Right forelimb (tissue), 1 donor: ENCODE measurements around the gene SNX2.

Source experiments
- DNase-seq: peaks from one replicate; pipeline ENCODE4 v3.0.0-alpha.2; 2018

The SNX2 gene

GRCh38 chr5:122773619-122774018 is 1.3 kb upstream of the SNX2 start:
- no peak for DNase-seq

DNA sequence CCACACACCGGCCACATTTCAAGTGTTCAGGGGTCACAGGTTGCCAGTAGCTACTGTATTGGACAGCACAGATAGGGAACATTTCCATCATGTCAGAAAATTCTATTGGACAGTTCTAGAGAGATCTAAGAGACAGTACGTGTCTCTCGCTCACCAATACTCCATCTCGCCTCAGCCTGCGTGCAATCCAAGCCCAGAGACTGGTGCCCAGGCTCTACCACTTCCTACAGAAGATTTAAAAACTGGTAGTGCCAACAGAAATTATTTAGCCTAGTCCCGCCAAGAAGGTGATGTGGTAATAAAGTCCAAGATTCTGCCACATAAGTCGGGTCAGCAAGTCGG is 390 bp upstream of the SNX2 start:
- DNase-seq: no peak

DNA sequence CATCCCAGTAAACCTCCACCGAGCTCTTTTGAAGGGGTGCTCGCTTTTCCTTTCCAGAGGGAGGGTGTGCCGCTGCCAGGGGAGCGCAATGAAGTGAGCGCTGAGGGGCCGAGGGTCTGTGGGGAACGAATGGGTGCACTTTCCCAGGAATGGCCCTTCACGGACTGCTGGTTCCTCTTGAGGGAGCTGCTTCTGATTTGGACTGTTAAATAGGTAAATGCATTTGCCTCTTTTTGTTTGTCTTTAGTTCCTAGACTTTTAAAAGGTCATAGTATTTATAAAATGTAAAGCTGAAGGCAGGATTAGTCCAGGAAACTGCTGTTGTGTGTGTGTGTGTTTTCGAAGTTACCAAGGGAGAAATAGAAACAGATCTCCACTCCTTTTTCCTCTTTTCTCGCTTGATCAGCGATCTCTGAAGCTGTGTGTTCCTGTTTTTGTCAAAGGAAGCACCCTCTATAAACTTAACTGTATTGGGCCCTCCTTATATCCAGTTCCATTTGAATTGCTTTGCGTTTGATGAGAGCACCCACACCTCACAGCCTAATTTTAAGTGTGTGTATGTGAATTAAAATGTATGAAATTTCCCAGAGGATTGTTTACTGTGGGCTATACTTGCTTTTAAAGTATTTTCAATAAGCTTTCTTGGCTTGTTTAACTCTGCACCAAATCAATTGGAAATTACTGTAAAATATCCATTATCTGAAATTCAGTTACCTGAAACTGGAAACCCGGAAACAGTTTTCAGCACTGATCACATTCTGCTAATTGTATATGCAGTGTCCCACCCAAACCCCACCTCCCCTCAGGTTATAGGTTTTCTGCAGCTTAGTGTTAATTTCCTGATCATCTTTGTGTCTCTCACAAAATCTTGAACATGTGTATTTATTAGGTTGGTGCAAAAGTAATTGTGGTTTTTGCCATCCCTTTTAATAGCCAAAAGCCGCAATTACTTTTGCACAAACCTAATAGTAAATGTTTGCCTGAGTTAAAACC is 966 bp downstream of the SNX2 start:
- DNase-seq: no peak

- DNase-seq: no peak
Measured at GRCh38 chr5:122778157-122778556, 3.3 kb downstream of the SNX2 start.

- DNase-seq: no peak
Measured at GRCh38 chr5:122779451-122779850, 4.6 kb downstream of the SNX2 start.

- DNase-seq: no peak
Measured at GRCh38 chr5:122780296-122780695, 5.4 kb downstream of the SNX2 start.

DNA sequence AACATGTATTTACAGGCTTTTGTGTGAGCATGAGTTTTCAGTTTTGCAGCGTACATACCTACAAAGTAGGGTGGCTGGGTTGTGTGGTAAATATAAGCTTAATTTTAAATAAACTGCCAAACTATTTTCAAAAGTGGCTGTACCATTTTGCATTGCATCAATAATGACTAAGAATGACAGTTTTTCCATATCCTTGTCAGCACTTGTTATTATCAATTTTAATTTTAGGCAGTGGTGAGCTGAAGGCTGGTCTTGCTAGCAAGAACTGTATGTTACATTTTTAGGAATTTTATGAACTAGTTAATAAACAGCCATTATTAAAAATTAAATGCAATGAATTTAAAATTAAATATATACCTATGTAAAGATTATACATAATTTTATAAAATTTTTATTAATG is 6.6 kb downstream of the SNX2 start:
- no peak for DNase-seq

- no peak for DNase-seq
Measured at GRCh38 chr5:122785294-122785693, 10.4 kb downstream of the SNX2 start.

- DNase-seq: no peak
Measured at GRCh38 chr5:122788371-122788770, 13.5 kb downstream of the SNX2 start.

GRCh38 chr5:122788996-122789395 is 14.1 kb downstream of the SNX2 start:
- no peak for DNase-seq

- DNase-seq: no peak
Measured at GRCh38 chr5:122789461-122790171, 14.7 kb downstream of the SNX2 start.

GRCh38 chr5:122790354-122791103 is 15.6 kb downstream of the SNX2 start:
- DNase-seq: no peak

- DNase-seq: no peak
Measured at GRCh38 chr5:122805481-122805880, 30.6 kb downstream of the SNX2 start.

DNA sequence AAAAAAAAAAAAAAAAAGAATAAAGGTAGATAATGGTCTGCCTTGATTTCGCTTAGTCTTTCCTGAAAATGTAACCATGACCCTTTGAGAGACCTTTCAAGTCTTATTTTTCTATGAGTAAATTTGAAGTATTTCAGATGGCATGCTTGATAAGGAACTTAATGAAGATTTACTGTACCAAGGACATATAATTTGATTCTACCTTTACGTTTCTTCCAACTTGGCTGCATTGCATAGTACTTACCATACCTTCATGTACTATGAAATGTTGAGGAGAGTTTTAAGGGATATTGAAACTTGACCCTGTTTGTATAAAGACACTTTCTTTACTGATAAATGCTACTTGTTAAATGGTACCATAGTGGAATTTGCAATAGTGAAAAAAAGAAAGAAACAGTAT is 35.5 kb downstream of the SNX2 start:
- DNase-seq: no peak

DNA sequence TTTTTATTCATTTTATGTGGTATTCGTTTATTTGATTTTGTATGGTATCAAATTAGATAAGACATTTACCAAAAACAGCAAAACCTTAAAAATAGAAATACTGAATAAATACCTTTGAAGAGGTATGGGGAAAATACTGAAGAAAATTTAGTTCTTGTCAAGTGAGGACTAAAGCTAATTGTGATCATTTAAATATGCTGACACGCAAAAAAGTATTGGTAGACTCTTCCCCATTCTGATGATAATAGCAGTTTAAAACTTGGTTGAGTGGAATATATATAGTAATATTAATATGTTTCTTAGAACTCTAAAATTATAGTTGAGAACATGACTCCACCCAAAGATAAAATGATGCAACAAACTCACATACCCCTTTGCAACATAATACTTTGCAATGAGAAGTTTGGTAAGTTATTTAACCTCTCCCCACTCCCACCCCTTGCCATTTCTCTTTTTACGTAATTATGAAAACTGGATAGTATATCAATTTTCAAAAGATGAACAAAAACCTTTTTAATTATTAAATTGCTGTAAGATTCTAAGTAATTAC is 40.4 kb downstream of the SNX2 start:
- no peak for DNase-seq

GRCh38 chr5:122816756-122817155 is 41.9 kb downstream of the SNX2 start:
- DNase-seq: no peak

DNA sequence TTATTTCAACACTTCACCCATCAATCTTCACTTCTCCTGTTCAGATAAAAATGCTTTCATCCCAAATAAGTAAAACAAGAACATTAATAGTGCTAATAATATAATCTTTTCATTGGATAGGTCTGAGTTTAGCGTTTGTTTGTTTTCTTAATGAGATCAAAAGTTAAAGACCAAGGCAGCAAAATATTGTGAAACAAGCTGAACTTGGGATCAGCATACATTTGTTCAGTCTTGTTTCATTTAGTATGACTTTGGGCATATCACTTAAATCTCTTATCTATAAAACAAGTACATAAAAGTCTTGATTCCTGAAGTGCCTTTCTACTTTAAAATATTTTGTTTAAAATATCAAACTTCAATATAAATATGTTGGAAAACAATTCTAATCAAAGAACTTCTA is 57.1 kb downstream of the SNX2 start:
- no peak for DNase-seq

DNA sequence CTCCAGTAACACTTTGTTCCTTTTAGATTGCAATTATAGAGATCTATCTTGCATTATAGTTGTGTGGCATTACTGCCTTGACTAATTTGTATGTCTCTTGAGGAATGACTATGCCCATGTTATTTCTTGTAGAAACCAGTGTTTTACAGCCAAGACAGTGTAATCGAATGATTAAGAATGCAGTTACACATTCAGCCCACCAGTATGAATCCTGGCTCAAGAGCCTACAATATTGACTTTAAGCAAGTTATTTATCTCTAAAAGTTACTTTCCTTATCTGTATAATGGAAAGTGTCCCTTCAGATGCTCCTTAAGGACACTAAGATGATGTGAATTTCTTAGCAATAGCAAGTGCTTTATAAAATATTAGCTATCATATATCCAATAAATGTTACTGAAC is 60.8 kb downstream of the SNX2 start:
- DNase-seq: no peak

DNA sequence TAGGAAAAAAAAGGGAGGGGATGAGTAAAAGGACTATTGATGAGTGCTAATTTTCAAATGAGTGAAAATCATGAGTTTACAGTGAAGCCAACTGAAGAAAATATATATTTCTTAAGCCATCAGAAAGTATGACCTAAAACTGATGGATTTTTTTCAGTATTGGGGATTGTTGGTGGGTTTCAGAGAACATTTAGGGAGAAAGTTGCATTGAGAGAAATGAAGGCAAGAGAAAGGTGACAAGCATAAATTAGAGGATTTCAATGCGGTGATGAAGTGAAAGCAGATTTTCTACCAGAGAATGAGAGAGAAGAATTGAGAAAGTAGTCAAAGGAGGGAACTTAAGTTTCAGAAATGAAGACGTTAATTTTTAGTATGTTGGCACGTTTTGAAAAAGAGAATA is 62.1 kb downstream of the SNX2 start:
- no peak for DNase-seq

GRCh38 chr5:122839731-122840130 is 64.9 kb downstream of the SNX2 start:
- no peak for DNase-seq

GRCh38 chr5:122842016-122842580 is 67.2 kb downstream of the SNX2 start:
- no peak for DNase-seq

GRCh38 chr5:122844136-122844909 is 69.4 kb downstream of the SNX2 start:
- peak; percentile 50 for DNase-seq
